Measurements from ENCODE around the gene PDSS1.
A peak's percentile ranks its signal among the peaks of the same experiment; 100 is the strongest.
"Not testable (repeated sequence)": the region's sequence is repeated elsewhere in the genome, so short reads cannot be mapped to it uniquely, and the experiment has no call there.

Gene PDSS1

GRCh38 chr10:26697163-26697921, at the start of gene PDSS1:
Gene PDSS1, plus strand, starts transcription at chr10:26697701. Its CDS starts 11 bp downstream, at chr10:26697712.
- DNase-seq = peak; percentile 37

- not testable (repeated sequence) for DNase-seq
Observed at GRCh38 chr10:26648245-26648636, 49.3 kb upstream of the PDSS1 start.

DNA sequence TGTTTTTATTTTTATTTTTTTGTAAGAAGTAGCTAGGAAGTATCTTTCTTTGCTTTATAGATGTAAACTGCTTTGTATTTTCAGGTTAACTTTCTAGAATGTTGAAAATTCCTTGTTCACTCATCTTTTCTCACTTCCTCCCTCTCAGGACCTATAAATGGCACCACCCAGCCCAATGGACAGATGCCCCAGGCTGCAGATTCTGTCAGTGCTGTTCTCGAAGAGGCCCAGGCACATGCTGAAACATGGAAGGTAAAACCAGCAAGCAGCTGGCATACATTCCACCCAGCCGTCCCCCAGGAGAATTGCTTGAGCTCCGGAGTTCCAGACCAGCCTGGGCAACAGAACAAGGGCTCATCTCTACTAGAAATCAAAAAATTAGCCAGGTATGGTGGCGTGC, 47.1 kb upstream of the PDSS1 start:
- no peak for DNase-seq

- not testable (repeated sequence) for DNase-seq
Observed at GRCh38 chr10:26651476-26651875, 46.0 kb upstream of the PDSS1 start.

DNA sequence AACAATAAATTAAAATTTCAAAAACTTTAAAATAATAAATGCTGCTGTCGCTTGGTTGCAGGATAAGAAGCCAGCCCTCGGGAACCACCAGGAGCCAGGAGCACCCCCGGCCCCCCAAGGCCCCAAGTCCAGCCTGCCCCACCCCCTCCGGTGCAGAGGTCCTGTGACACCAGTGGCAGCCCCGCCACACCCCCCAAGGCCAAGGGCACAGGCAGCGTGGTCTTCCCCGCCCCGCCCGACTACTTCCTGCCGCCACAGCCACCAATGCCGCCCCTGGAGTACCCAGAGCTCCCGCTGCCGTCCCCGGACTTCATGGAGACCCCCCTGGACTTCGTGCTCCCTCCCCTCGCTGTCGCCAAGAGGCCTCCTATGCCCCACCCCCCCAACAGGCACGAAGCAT, 44.5 kb upstream of the PDSS1 start:
- no peak for DNase-seq

- DNase-seq = no peak
Observed at GRCh38 chr10:26655746-26656145, 41.8 kb upstream of the PDSS1 start.

GRCh38 chr10:26662864-26663263, 34.6 kb upstream of the PDSS1 start:
- no peak for DNase-seq

GRCh38 chr10:26665080-26666048, 32.1 kb upstream of the PDSS1 start:
- DNase-seq = no peak

- no peak for DNase-seq
Observed at GRCh38 chr10:26675873-26676257, 21.6 kb upstream of the PDSS1 start.

DNA sequence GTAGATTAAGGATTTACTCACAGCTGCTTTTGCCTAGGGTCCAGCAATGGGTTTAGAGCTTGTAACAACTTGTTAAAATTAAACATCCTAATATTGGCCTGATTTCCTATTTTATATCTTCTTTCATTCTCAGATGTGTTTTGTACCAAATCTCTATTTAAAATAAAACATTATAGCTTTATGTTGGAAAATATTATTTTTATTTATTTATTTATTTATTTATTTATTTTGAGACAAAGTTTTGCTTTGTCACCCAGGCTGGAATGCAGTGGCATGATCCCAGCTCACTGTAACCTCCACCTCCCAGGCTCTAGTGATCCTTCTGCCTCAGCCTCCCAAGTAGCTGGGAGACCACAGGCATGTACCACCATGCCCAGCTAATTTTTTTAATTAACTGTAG, 17.9 kb upstream of the PDSS1 start:
- no peak for DNase-seq

GRCh38 chr10:26681076-26681475, 16.4 kb upstream of the PDSS1 start:
- DNase-seq = no peak

DNA sequence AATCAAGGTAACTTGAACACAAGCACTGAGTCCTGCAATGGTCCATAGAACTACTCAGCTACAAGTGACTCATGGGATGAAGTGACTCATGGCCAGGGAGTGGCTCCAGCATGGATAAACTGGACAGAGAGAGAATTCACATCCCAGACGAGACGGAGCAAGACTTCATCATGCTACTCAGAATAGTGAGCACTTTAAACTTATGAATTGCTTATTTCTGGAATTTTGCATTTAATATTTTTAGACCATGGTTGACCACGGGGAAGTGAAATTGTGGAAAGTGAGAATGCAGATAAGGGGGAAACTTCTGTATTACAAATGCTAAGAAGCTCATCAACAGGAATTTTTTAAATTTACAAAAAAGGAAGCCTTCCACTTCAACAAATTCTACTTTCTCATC, 15.5 kb upstream of the PDSS1 start:
- not testable (repeated sequence) for DNase-seq

- DNase-seq = no peak
Observed at GRCh38 chr10:26682931-26683330, 14.6 kb upstream of the PDSS1 start.

DNA sequence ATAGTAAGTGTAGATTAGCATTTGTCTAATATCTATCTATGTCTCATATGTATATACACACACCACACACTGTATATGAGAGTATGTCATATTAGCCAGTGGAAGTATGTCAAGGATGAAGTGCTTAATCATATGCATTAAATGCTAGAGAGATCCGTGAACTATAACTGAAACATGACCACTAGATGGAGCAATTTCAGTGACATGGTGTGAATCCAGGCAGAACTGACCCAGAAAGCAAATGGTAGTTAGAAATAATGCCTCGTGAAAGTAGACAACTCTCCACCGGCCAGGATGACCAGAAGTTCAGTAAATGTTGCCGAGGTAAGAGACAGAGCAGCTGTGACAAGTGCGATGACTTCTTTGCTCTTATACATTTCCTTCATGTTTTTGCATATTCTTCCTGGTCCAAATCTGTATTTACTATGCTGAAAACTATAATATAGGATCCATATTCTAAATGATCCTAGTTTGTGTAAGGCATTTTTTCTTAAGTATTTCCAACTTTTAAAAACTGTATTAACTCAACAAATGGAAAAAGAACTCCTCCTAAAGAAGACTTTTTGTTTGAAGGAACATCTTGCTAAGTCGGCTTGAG, 12.7 kb upstream of the PDSS1 start:
- DNase-seq = peak; percentile 5

DNA sequence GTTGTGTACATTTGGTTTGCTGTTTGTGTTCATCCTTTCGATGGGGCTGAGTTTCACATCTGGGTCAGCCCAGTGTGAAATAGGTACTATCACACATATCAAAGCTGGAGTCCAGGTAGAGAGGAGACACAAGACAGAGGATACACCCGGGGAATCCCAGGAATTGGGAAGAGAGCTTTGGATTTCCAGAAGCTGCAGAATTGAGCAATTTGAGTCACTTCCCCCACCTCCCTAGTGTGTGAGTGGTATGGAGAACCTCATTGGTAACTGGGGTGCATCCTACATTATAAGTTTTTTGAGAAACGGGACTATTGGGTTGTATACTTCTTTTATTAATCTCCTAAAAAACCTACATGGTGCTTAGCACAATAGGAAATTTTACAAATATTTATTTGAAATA, 12.1 kb upstream of the PDSS1 start:
- no peak for DNase-seq

GRCh38 chr10:26689399-26689798, 8.1 kb upstream of the PDSS1 start:
- no peak for DNase-seq

- no peak for DNase-seq
Observed at GRCh38 chr10:26690731-26691475, 6.6 kb upstream of the PDSS1 start.

DNA sequence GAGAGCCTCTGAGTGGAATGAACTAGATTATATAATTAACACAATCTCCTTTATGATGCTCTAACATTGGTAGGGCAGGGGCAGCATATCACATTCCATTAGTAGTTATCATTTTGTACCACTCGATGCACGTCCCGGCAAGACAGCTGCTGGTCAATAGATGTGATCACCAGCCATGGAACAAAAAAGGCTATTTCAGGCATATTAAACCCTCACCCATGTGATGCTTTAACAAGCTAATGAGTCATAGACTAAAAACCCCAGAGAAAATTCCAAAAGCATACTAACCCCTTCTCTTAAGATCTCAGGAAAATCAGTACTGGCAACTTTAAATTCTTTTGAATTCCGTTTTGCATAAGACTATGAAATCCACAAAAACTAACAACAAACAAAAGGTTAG, 3.0 kb upstream of the PDSS1 start:
- not testable (repeated sequence) for DNase-seq

GRCh38 chr10:26696786-26697162, 727 bp upstream of the PDSS1 start:
- peak; percentile 95 for DNase-seq

DNA sequence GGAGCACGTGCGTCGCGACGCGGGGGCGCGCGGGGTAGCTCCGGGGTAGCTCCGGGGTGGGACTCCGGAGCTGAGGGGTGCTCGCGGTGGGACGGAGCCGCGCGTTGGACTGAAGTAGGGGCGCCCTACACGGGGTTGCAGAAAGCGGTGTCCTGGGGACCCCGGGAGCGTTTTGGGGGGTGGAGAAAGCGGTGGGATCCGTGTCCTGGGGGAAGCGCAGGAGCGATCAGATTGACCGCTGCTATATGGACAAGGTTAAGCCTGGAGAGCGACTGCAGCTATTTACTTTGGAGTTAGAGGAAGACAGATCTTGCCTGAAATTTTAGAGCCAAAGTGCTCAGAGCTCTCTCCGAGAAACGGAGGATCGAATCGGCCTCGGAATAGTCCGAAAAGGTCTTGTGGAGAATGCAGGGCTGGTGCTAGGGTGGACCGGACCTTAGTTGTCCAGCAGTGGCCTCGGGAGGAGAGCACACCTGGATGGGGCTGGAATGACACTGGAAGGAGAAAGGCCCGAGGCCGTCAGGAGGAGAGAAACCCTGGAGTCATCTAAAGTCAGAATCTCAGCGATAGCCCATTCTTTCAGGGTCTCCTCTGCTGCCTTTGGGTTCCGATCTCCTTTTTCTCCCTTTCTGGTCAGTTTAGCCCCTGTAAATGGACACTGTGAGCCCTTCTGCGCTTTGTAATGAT, 564 bp downstream of the PDSS1 start:
- no peak for DNase-seq

- no peak for DNase-seq
Observed at GRCh38 chr10:26698909-26699308, 1.4 kb downstream of the PDSS1 start.

DNA sequence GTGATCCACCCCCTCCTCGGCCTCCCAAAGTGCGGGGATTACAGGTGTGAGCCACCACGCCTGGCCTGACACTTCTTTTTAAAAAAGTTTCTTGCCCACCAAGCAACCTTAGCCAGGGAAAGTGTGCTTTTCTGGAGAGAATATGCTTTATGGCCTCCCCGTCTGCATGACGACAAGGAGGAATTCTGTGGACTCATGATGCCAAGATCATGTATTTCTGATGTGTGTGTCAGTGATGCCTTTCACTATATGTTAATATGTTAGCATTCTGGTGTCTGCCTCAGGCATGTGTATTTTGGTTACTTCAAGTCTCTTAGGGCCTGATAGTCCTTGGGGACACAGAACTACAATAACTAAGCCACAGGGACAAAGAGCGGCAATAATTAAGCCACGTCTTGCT, 2.1 kb downstream of the PDSS1 start:
- no peak for DNase-seq
